IMR-90 (cell line): ENCODE data around the gene EPO. TPM values are rescaled to one million over a fixed set of nuclear protein-coding genes. Genes with fewer than 3 reads are reported as not detected.

Source experiments
- ATAC-seq: fragments of 200-7000 bp; cut with Tn5 transposase; 2 replicates; pipeline ENCODE4 v1.9.1; 2020; ENCODE audit warnings: low read depth, mild to moderate bottlenecking, moderate library complexity
- BruUV-seq: library from RNA; stranded (reverse); fragments of 400-500 nt; replicated peaks from 2 replicates; lab custom pipeline; 2021; lab: Mats Ljungman, UMichigan
- CTCF ChIA-PET: fragments of 300-600 bp; formaldehyde crosslinking; extraction: SDS; loops from one replicate; lab custom pipeline; 2021; ENCODE audit warnings: antibody characterized with exemption; lab: Yijun Ruan, JAX
- POLR2A ChIA-PET: fragments of 300-600 bp; sonication (Branson Sonifier 250); formaldehyde crosslinking; loops from one replicate; lab custom pipeline; 2022; ENCODE audit warnings: antibody characterized with exemption; ENCODE audit not compliant: unreplicated experiment; lab: Charles Lee
- DNase-seq: peaks from one replicate; pipeline ENCODE4 v3.0.0; 2013
- H2AFZ ChIP-seq: replicated peaks from 2 replicates; pipeline ENCODE3; 2013; ENCODE audit warnings: low read length, mild to moderate bottlenecking; ENCODE audit not compliant: poor library complexity
- H2AK5ac ChIP-seq: 2 replicates; pipeline ENCODE4 v1.6.1; 2013; ENCODE audit warnings: low read depth, low read length, inconsistent platforms
- H2AK9ac ChIP-seq: replicated peaks from 2 replicates; pipeline ENCODE3; 2013; ENCODE audit warnings: mild to moderate bottlenecking, low read depth, low read length, moderate library complexity; ENCODE audit not compliant: poor library complexity
- H2BK120ac ChIP-seq: 2 replicates; pipeline ENCODE4 v1.6.1; 2013; ENCODE audit warnings: low read depth, low read length, inconsistent platforms
- H2BK15ac ChIP-seq: 3 replicates; pipeline ENCODE4 v1.6.1; 2013; ENCODE audit warnings: low read depth, low read length, inconsistent platforms
- H2BK20ac ChIP-seq: 2 replicates; pipeline ENCODE4 v1.6.1; 2013; ENCODE audit warnings: low read depth, mild to moderate bottlenecking, inconsistent platforms, low read length, moderate library complexity
- H2BK5ac ChIP-seq: 2 replicates; pipeline ENCODE4 v1.6.1; 2013; ENCODE audit warnings: mild to moderate bottlenecking, low read depth, low read length, inconsistent platforms; ENCODE audit not compliant: poor library complexity, severe bottlenecking
- H3K14ac ChIP-seq: replicated peaks from 2 replicates; pipeline ENCODE4 v1.6.1; 2013; ENCODE audit warnings: low read depth, low read length, inconsistent platforms
- H3K18ac ChIP-seq: 2 replicates; pipeline ENCODE4 v1.6.1; 2013; ENCODE audit warnings: low read depth, low read length, control low read depth
- H3K23ac ChIP-seq: 2 replicates; pipeline ENCODE4 v1.6.1; 2013; ENCODE audit warnings: low read depth, low read length, inconsistent platforms
- H3K27ac ChIP-seq: 2 replicates; pipeline ENCODE4 v1.5.1; 2013; ENCODE audit warnings: mild to moderate bottlenecking, control low read depth, low read length; ENCODE audit not compliant: insufficient read depth
- H3K27me3 ChIP-seq: 2 replicates; pipeline ENCODE4 v1.6.1; 2013; ENCODE audit warnings: low read length; ENCODE audit not compliant: control insufficient read depth, insufficient read depth
- H3K36me3 ChIP-seq: 2 replicates; pipeline ENCODE4 v1.6.1; 2013; ENCODE audit warnings: low read length, mixed read lengths; ENCODE audit not compliant: control insufficient read depth, insufficient read depth
- H3K4ac ChIP-seq: 2 replicates; pipeline ENCODE4 v1.6.1; 2013; ENCODE audit warnings: low read depth, low read length, inconsistent platforms
- H3K4me1 ChIP-seq: 2 replicates; pipeline ENCODE4 v1.6.1; 2013; ENCODE audit warnings: low read length, mixed read lengths; ENCODE audit not compliant: control insufficient read depth, insufficient read depth
- H3K4me2 ChIP-seq: 2 replicates; pipeline ENCODE4 v1.6.1; 2013; ENCODE audit warnings: low read depth, mild to moderate bottlenecking, control low read depth, low read length, moderate library complexity
- H3K4me3 ChIP-seq: 2 replicates; pipeline ENCODE4 v1.5.1; 2013; ENCODE audit warnings: low read depth, mild to moderate bottlenecking, control low read depth, low read length, moderate library complexity; ENCODE audit not compliant: insufficient read depth
- H3K56ac ChIP-seq: 2 replicates; pipeline ENCODE4 v1.6.1; 2013; ENCODE audit warnings: low read length, inconsistent platforms; ENCODE audit not compliant: insufficient read depth; ENCODE audit errors: extremely low read depth
- H3K79me1 ChIP-seq, 2 experiments: 2 replicates each; pipeline ENCODE4 v1.6.1; 2013; ENCODE audit warnings: low read length in 2 of 2, inconsistent platforms in 1 of 2, low read depth in 1 of 2
- H3K9ac ChIP-seq: 2 replicates; pipeline ENCODE4 v1.6.1; 2013; ENCODE audit warnings: low read depth, low read length, control low read depth
- H3K9me1 ChIP-seq: 2 replicates; pipeline ENCODE4 v1.6.1; 2013; ENCODE audit warnings: low read length, inconsistent platforms; ENCODE audit not compliant: insufficient read depth
- H3K9me3 ChIP-seq: 2 replicates; pipeline ENCODE4 v1.6.1; 2013; ENCODE audit warnings: low read length; ENCODE audit not compliant: control insufficient read depth, insufficient read depth
- H4K20me1 ChIP-seq: 2 replicates; pipeline ENCODE4 v1.6.1; 2013; ENCODE audit warnings: low read length, inconsistent platforms; ENCODE audit not compliant: insufficient read depth
- H4K5ac ChIP-seq: 2 replicates; pipeline ENCODE4 v1.6.1; 2013; ENCODE audit warnings: mild to moderate bottlenecking, low read depth, low read length, control low read depth
- H4K8ac ChIP-seq, 2 experiments: 2 replicates each; pipeline ENCODE4 v1.6.1; 2013; ENCODE audit warnings: low read depth in 2 of 2, low read length in 2 of 2, control low read depth in 1 of 2, inconsistent platforms in 1 of 2
- H4K91ac ChIP-seq: 2 replicates; pipeline ENCODE4 v1.6.1; 2013; ENCODE audit warnings: low read depth, low read length, inconsistent platforms; ENCODE audit not compliant: insufficient read depth
- CHD1 ChIP-seq: IDR thresholded peaks from 2 replicates; pipeline ENCODE4 v1.6.1; 2012; ENCODE audit warnings: low read depth, low read length, improper control_type of control experiment
- CTCF ChIP-seq: conservative IDR thresholded peaks from 2 replicates; pipeline ENCODE4 v1.5.1; 2012; ENCODE audit warnings: mild to moderate bottlenecking, low read depth, low read length, improper control_type of control experiment
- ELK1 ChIP-seq: fragments of 150-350 bp; IDR thresholded peaks from 2 replicates; pipeline ENCODE4 v1.6.1; 2016; ENCODE audit warnings: low read depth, mild to moderate bottlenecking, low read length, moderate library complexity, borderline replicate concordance
- MAFK ChIP-seq: IDR thresholded peaks from 2 replicates; pipeline ENCODE4 v1.6.1; 2012; ENCODE audit warnings: low read depth, low read length, improper control_type of control experiment
- NFE2L2 ChIP-seq: fragments of 150-350 bp; IDR thresholded peaks from 2 replicates; pipeline ENCODE4 v1.6.1; 2016; ENCODE audit warnings: low read depth, mild to moderate bottlenecking, low read length
- RCOR1 ChIP-seq: IDR thresholded peaks from 2 replicates; pipeline ENCODE4 v1.6.1; 2012; ENCODE audit warnings: mild to moderate bottlenecking, low read length, improper control_type of control experiment; ENCODE audit not compliant: insufficient replicate concordance
- SMC3 ChIP-seq: fragments of 150-350 bp; IDR thresholded peaks from 2 replicates; pipeline ENCODE4 v1.6.1; 2016; ENCODE audit warnings: low read depth, mild to moderate bottlenecking, antibody characterized with exemption, low read length, moderate library complexity
- USF2 ChIP-seq: fragments of 150-350 bp; IDR thresholded peaks from 2 replicates; pipeline ENCODE4 v1.6.1; 2017; ENCODE audit warnings: mild to moderate bottlenecking, antibody characterized with exemption, low read length, low read depth
- WGBS, 2 experiments: methylation state at CpG; one replicate each; pipeline versions ENCODE4 v1.1.5 to v1.1.7; 2013; ENCODE audit warnings: missing lambda C conversion rate in 2 of 2; ENCODE audit not compliant: insufficient read length in 1 of 2; ENCODE audit errors: extremely low coverage in 2 of 2; 5-methylcytosine and 5-hydroxymethylcytosine counted together
- dilution Hi-C: fragments of 300-500 bp; cut with HindIII; formaldehyde crosslinking; loops from one replicate; pipeline ENCODE4 v1.14.3; 2018; ENCODE audit warnings: low sequenced_read_pairs; ENCODE audit not compliant: unreplicated experiment
- in situ Hi-C: fragments of 300-500 bp; cut with MboI; formaldehyde crosslinking; loops from 3 replicates; pipeline ENCODE4 v1.14.3; 2019; ENCODE audit warnings: low sequenced_read_pairs, inconsistent platforms, mixed read lengths
- intact Hi-C: fragments of 100-400 bp; cut with micrococcal nuclease; formaldehyde crosslinking; loops from 2 replicates; pipeline ENCODE4 v1.10.0; 2022
- polyA plus RNA-seq, 3 experiments: library from polyadenylated mRNA; depleted of rRNA; stranded (reverse); fragments of >200 nt; gene quantifications; 2 replicates each; pipeline ENCODE4 v1.2.3, GENCODE V29; 2012; ENCODE audit warnings: low replicate concordance in 1 of 3
- total RNA-seq: library from RNA; depleted of rRNA; stranded (reverse); fragments of >200 nt; gene quantifications from 2 replicates; pipeline ENCODE4 v1.2.3, GENCODE V29; 2012

The EPO gene
- total and polyA plus RNA-seq, 2 of the 4 experiments (the other 2 are of a cell fraction): not detected

GRCh38 chr7:100676501-100677306 is 43.6 kb upstream of the EPO start (continued):
- TF ChIP-seq MAFK (no peak), NFE2L2 (no peak)

GRCh38 chr7:100677308-100678267 is 42.7 kb upstream of the EPO start:
- Histone ChIP-seq H3K79me1 (peaks cover 13 to 52% of the 10 kb centered on the region in 2 experiments), H4K5ac (no peak overlapping the region), H3K9me1 (no peaks in the 10 kb centered on the region), H4K20me1 (peaks cover 54% of the 10 kb centered on the region), H3K4me2 (no peak overlapping the region), H2BK120ac (no peak overlapping the region), H2BK5ac (no peak overlapping the region), H3K18ac (no peak overlapping the region), H3K14ac (no peak overlapping the region), H3K36me3 (peaks cover 54% of the 10 kb centered on the region), H4K91ac (no peak overlapping the region), H2BK20ac (no peak overlapping the region), H3K4ac (no peak overlapping the region), H3K56ac (no peak overlapping the region), H2AFZ (no peak overlapping the region), H2AK5ac (no peak overlapping the region), H3K9ac (no peak overlapping the region), H3K4me3 (no peak overlapping the region), H3K27ac (no peak overlapping the region), H3K27me3 (no peaks in the 10 kb centered on the region), H3K23ac (no peak overlapping the region), H2AK9ac (no peak overlapping the region), H4K8ac (no peak overlapping the region), H2BK15ac (no peak overlapping the region), H3K4me1 (peaks cover 9% of the 10 kb centered on the region), H3K9me3 (no peaks in the 10 kb centered on the region)
- BruUV-seq: no TSS peak
- WGBS, 2 experiments: 89% methylated on average over 10 of the region's 36 CpGs; no CpG with 5 or more reads in 1 of the 2 experiments
- POLR2A ChIA-PET: interaction anchor here (0.5 kb wide), 1 partner anchor 10 kb away, joined by 7 read pairs; no protein-coding TSS in a partner anchor
- DNase-seq: no peak
- intact Hi-C loops: no loop called here
- ATAC-seq: no peak
- in situ Hi-C loops: loop anchor here (10.0 kb wide), 1 partner anchor 203 kb away; the partner anchor contains the start of gene TSC22D4
- CTCF ChIA-PET: interaction anchor here (1.5 kb wide), 1 partner anchor 14 kb away, joined by 5 read pairs; no protein-coding TSS in a partner anchor
- dilution Hi-C loops: no loop called here
- TF ChIP-seq CTCF: no peak
- no peak for TF ChIP-seq ELK1
- TF ChIP-seq MAFK: no peak
- TF ChIP-seq SMC3: no peak
- TF ChIP-seq CHD1: no peak
- TF ChIP-seq RCOR1: no peak
- TF ChIP-seq USF2: no peak
